Measurements from ENCODE around the gene TMEM82.

- TF ChIP-seq EZH2 (IDR thresholded peaks at IDR 0.05; ENCODE audit: low read length) (no peak), CTCF (optimal IDR thresholded peaks at IDR 0.05 in 1 of 3, IDR thresholded peaks at IDR 0.05 in 1 of 3, conservative IDR thresholded peaks at IDR 0.05 in 1 of 3; ENCODE audit: extremely low read depth in 1 of 3, insufficient read depth in 2 of 3, low read length in 3 of 3) (no peak)
Measured at GRCh38 chr1:15742339-15742801, at the start of gene TMEM82.

Measured in keratinocyte (primary cell).